Activated gamma-delta T cell (primary cell): ENCODE measurements around the gene PLCG1.

ENCODE experiments used
- DNase-seq: peaks from one replicate; lab custom pipeline; 2025; lab: John Stamatoyannopoulos, UW

PLCG1 gene

DNA sequence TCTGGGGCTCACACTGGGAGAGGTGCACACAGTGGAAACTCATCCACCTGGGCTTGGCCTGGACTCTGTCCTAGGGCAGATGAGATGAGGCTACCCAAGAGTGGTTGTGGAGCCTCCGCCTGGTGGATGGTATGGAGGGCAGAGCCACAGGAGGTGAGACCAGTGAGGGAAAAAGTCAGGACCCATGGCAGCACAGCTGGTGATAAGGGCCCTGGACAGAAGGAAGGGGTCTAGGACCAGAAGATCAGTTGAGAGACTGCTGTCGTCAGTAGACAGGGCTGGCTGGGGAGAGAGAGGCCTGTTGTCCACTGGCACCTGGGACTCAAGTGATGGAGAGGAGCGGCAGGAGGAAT lies 29.8 kb downstream of the PLCG1 start:
- no peak for DNase-seq

DNA sequence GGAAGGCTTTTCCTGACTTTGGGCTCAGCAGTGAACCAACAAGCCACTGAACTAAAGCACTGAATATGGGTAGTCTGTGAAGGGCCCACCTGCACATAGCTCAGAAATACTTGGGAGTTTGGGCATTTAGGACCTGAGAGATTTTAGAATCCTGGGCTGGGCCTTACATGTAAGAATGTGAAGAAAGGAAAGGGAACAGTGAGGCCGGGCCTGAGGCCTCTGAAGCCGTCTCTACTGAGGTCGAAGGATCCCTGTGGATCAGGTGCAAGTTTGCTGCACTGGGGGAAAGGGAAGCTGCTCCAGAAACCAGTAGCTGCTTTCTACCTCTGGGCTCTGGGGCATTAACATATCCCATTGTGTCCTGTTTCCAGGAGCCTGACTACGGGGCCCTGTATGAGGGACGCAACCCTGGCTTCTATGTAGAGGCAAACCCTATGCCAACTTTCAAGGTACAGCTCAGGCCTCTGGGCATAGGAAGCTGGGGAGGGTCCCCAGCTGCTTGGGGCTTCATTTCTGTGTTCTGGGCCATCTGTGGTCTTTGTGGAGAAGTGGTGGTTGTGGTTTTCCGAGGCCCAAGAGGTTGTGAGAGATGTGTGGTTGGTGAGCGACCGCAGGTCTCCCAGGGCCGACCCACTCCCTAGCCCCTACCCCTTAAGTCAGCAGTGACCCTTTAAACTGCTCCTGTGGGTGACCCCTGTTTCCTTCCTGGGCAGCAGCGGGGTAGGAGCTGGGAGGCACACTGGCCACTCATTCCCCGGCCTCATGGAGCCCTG lies 30.3 kb downstream of the PLCG1 start:
- DNase-seq: no peak

DNA sequence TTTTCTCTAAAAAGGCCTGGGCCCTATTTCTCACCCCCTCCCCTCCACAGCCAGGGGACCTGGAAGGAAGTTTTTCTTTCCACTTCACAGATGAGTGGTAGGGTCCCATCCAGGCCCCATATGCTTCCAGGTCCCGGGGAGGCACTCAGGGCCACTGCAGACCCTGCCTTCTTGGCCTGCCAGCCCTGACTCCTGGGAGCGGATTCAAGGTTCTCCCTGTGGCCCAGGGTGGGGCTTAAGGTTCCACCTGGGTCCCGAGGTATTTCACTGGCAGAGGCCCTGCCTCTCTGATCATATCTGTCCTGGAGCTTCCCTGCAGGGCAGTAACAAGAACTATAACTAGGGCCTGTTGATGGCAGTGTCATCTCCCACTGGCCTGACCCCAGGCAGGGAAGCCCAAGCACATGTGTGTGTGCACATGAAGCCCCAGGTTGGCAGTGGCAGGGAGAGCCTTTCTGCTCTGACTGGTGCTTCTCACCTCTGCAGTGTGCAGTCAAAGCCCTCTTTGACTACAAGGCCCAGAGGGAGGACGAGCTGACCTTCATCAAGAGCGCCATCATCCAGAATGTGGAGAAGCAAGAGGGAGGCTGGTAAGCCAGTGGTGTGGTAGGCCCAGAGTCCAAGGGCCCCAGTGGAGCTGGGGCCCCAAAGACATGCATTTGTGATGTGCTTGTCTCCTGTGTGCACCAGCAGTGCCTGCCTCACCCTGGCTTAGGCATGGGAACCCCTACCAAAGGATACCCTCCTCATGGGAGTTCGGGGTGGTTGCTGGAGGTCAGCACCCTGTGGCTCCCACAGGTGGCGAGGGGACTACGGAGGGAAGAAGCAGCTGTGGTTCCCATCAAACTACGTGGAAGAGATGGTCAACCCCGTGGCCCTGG lies 31.2 kb downstream of the PLCG1 start:
- no peak for DNase-seq

DNA sequence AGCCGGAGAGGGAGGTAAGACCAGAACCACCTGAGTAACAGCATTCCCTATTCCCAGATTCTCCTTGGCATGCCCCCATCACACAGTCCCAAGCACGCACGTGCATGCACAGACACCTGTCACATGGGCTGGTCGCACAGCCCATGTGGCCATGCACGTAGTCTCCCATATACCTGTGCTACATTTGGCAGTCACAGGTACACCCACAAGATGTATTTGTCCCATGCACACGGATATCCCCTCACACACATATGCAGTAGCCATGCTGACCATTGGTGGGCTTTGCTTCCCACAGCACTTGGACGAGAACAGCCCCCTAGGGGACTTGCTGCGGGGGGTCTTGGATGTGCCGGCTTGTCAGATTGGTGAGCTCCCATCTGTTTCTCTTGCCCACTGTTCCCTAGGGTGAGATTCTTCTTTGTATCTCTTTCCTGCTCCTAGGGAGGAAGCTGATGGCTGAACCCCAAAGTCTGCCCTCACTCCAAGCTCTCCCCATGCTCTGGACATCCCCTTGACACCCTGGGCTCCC lies 31.9 kb downstream of the PLCG1 start:
- DNase-seq: no peak

DNA sequence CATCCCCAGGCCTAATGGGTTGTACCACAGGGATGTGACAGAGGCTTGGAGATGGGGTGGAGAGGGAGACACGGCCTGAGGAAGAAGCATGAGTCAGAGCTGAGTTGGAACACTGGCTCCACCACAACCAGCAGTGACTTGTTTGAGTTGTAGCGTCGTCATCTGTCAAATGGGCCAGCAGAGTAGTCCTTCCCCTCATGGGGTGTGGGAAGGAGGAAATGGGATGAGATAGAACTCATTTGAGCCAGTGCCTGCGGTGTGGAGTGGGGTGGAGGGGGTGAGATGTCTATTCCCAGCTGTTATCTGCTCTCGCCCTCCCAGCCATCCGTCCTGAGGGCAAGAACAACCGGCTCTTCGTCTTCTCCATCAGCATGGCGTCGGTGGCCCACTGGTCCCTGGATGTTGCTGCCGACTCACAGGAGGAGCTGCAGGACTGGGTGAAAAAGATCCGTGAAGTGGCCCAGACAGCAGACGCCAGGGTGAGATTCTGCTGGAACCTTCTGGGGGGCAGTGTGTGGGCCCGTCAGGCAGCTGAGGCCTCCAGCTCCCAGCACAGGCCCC lies 32.5 kb downstream of the PLCG1 start:
- DNase-seq: no peak

DNA sequence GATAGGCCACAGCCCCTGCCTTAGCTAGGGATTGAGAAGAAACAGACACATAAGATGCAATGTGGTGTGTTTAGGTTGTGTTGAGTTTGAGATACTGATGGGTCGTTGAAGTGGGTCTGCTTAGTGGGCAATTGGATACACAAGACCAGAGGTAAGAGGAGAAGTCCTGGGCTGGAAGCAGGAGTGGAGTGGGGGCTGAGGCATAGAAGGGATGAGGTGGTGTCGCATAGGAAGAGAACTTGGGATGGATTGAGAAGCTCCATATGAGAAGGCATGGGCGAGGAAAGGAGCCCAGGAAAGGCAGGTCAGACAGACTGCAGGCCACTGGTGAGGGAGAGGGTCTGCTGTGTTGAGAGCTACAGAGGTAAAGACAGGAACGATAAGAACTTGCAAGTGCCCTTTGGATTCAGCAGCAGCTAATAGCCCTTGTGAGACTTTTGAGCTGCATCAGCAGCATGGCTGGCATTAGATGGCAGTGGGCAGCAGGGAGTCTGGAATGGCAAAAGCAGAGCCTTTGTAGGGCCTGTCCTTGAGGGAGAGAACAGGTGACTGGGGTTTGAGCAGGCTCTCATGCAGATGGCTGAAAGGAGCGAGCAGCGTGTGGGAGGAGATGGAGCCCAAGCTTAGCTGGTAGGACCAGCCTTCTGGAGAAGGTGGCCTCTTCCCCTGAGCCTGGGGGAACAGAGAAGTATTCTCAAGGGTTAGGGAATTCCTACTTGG lies 33.2 kb downstream of the PLCG1 start:
- DNase-seq: no peak

DNA sequence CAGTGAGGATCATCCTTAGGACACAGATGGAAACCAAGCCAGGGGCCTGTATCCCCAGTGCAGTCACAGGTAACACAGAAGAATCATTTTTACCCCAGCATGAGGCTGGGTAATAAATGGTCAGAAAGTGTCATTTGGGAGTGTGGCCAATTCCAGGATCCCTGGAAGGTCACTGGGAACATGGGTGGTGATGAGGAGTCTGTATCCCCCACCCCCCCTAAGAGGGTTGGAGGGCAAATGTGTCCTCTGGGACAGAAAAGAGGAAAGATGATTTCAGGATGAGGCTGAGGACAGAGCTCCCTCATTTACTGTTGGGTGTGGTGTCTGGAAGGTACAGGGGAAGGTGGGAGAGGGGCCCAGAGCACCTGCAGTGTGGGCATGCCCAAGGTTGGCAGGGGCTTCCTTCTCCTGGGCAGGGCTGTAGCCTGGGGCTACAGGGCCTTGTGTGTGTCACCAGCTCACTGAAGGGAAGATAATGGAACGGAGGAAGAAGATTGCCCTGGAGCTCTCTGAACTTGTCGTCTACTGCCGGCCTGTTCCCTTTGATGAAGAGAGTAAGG lies 34.5 kb downstream of the PLCG1 start:
- no peak for DNase-seq

DNA sequence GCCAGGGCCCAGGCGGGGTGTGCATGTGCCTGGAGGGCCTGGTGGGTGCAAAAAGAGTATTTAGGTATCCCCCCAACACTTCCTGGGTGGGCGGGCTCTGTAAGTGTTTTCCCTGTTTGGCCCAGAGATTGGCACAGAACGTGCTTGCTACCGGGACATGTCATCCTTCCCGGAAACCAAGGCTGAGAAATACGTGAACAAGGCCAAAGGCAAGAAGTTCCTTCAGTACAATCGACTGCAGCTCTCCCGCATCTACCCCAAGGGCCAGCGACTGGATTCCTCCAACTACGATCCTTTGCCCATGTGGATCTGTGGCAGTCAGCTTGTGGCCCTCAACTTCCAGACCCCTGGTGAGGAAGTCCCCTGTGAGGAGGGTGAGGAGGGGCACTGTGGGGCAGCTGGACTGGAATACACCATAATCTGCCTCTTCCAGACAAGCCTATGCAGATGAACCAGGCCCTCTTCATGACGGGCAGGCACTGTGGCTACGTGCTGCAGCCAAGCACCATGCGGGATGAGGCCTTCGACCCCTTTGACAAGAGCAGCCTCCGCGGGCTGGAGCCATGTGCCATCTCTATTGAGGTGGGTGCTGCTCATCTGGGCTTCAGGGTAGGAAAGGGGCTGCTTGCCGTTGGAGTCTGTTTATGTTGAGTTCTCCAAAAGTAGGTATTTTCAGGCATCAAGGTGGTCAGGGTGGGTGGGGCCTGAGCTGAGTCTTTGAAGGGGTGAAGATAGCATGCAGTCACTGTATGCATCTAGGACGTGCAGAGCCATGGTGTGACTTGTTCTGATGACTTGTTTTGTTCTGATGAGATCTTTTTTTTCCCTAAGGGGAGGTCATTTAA lies 35.2 kb downstream of the PLCG1 start:
- DNase-seq: no peak

DNA sequence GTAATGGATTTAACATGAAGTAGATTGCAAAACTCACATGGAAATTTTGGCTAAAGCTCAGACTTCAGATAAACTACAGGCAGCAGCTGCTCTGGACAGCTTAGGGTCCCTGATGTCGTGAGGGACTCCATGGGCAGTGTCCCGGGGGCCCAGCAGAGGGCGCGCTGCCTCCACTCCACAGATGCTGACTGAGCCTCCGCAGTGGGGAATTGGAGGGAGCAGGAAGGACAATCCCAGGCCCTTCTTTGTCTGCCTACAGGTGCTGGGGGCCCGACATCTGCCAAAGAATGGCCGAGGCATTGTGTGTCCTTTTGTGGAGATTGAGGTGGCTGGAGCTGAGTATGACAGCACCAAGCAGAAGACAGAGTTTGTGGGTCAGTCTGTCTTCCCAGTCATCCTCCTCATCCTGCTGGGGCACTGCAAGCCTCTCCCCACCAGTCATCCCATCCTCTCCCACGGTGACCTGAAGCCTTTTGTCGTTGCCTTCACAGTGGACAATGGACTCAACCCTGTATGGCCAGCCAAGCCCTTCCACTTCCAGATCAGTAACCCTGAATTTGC lies 35.9 kb downstream of the PLCG1 start:
- DNase-seq: peak; percentile 45

DNA sequence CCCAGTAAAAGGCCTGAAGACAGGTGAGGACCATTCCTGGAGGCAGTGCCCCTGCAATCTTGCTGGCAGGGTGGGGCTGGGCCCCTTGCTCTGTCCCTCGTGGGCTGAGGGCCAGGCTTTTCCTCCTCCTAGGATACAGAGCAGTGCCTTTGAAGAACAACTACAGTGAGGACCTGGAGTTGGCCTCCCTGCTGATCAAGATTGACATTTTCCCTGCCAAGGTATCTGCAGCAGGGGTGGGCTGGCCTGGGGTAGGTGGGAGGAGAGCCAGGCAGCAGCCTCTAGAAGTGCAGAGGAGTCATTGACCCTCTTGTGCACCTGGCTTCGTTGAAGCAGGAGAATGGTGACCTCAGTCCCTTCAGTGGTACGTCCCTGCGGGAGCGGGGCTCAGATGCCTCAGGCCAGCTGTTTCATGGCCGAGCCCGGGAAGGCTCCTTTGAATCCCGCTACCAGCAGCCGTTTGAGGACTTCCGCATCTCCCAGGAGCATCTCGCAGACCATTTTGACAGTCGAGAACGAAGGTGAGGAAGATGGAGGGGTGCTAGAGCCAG lies 36.5 kb downstream of the PLCG1 start:
- DNase-seq: no peak

DNA sequence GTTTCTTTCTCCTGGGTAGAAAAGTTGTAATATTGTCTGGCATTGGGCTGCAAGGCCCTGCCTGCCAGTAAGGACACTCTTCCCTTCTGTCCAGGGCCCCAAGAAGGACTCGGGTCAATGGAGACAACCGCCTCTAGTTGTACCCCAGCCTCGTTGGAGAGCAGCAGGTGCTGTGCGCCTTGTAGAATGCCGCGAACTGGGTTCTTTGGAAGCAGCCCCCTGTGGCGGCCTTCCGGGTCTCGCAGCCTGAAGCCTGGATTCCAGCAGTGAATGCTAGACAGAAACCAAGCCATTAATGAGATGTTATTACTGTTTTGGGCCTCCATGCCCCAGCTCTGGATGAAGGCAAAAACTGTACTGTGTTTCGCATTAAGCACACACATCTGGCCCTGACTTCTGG lies 37.0 kb downstream of the PLCG1 start:
- no peak for DNase-seq

DNA sequence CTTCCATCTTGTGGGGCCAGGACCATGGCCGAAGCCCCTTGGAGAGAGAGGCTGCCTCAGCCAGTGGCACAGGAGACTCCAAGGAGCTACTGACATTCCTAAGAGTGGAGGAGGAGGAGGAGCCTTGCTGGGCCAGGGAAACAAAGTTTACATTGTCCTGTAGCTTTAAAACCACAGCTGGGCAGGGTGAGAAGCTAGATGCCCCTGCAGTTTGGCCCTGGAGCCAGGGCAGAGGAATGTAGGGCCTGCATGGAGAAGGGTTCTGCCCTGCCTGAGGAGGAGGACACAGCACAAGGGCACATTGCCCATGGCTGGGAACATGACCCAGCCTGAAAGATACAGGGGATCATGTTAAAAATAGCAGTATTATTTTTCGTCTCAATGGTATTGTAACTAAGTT lies 37.4 kb downstream of the PLCG1 start:
- no peak for DNase-seq

DNA sequence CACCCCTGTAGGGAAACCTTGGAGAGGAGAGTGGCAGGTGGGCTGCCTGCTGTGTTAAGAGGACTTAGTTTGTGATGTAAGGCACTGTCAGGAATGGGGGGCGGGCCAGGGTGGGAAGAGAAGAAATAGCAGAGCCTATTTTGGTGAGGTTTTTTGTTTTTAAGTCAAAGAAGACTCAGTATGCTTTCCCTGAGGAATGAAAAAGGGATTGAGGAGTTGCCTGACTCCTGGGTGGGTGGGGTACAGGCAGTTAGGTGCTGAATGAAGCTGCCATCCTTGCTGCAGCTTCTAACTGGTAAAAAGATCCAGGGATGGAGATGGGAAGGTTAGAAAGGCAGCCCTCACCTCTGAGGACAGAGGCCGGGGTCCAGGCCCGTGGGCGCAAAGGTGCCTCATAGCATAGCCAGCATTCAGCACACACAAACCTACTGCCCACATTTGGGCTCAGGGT lies 37.9 kb downstream of the PLCG1 start:
- DNase-seq: no peak

DNA sequence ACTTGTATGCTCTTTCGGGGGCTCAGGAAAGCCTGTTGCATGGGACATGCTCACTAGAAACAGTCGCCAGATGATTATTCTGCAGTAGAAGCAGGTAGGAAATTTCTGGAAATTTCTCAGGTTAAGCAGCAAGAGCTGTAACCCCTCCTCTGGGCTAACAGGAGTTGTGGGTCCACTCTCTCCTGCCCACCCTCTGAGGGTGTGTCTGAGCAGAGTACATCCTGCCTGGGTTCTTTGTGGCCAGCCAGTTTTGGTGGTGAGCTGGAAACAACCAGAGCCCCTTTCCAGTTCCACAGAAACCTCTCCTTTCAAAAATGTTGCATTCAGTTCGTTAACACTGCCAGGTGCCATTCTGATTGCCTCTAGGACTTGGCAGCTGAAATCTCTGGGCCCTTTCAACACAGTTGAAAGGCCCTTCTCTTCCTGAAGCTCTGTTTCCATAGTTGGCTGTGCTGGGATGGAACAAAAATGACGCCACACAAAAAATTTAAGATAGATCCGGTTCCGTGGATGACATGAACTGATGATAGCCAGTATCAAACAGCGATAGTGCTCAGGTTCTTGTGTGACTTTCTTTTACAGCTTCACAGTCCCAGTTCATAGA lies 38.5 kb downstream of the PLCG1 start:
- DNase-seq: no peak

DNA sequence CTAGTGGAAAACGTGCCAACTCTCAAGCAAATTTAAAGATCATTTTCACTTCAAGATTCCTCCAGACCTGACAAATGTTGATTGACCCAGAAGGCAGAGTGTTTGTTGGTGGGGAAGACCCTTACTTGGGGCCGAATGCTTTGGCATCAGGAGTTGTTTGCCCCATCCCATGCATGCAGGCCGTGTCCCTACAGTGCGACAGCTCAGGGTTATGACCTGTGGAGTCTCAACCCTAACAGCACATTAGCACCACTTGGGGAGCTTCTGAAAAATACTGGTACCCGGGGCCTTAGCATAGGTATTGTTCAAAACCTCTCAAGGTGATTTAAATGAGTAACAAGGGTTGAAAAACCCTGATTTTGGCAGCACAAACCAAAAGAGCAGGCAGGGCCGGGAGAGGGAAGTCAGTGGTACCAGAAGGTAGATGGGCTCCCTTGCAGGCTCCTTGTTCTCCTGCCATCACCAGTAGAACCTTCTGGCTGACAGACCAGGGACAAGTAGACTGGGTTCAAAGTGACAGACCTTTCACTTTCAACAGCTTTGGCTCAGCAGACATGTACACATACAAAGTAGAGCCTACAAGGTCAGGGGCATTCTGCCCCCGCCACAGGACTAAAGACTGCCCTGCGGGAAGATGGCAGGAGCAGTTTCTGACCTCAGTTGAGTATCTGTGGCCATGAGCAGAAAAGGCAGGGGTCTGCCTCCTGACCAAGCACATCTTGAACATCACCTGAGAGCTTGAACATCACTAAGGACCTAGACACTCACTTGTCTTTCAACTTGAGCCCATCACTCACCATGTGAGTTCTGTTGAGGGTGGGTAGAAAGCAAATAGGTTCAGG lies 39.6 kb downstream of the PLCG1 start:
- DNase-seq: no peak

DNA sequence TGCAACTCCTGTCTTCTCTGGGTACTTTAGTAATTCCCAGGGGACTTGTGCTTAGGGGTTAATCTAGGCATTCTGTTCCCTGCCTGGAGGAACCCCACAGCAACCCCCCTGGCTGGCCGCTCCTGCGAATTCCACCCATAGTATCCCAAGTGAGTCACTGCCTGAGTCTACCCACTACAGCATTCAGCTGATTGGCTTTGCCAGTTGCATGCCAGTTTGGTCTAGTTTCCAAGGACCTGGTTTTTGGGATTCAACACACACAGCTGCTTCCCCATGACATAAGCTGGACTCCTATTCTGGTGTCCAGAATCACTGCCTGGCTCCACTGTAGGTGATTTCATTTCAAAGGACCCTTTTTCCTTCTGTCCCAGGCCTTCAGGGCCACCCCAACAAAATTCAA lies 40.3 kb downstream of the PLCG1 start:
- DNase-seq: no peak

DNA sequence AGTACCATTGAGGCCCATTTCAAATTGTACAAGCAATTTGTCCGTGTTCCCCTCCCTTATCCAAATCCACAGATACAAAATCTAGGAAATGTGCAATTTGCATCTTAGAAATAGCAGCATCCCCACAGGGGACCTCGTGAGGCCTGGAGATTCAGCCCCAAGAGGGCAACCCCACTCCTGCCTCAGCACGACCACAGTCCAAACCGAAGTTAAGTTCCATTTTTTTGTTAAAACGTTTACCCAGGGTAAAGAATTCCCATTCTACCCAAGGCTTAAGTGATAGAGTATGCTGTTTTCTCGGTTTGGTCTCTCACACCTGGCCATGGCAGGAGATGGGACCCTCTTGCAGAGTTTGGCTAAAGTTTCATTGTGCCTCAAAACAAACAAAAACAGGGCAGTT lies 41.2 kb downstream of the PLCG1 start:
- no peak for DNase-seq

DNA sequence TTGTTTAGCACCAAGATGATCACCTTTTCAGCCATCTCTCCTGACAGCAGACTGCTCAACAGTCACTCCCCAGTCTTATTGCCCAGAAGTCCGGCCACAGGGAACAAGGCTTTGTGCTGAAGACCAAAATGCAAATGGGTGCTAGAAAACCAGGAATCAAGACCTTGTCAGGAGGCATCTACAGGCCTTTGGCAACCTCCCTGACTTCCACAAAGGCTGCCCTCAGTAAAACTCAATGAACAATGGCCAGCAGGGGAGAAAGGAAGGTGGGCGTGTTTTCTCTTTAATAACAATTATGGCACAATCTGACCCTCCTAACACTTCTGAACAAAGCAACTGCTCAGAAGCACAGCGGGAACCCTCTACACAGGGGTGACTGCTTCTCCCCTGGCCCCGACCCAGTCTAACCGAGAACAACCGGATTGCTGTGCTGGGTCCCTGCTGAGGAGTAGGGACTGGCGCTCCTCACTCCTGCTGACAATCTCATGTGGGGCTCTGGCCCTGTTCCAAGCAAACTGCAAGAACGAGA lies 41.6 kb downstream of the PLCG1 start:
- DNase-seq: no peak

DNA sequence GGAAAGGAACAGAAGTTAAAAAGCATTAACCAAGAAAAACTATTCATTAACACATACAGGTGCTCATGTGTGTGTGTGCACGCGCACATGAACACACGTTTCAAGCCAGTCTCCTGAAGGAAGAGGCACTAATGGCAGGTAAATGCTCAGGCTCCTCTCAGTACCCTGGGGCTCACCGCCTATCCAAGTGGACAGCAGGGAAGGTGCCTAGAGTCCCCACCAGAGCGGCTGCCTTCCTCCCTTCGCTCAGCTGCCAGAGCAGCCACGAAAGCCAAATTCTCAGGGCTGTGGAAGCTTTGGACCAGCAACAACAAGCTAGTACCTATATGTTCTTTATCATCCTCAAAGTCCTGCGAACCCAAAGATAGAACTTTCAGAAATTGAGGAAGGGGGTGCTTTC lies 42.6 kb downstream of the PLCG1 start:
- DNase-seq: no peak
